CD4-positive, alpha-beta T cell treated with Interleukin-15 for 1 hour (primary cell): ENCODE measurements around the gene SCN2B.
A peak's percentile ranks its signal among the peaks of the same experiment; 100 is the strongest.
"Not testable (repeated sequence)": the region's sequence is repeated elsewhere in the genome, so short reads cannot be mapped to it uniquely, and the experiment has no call there.

Experiments used
- DNase-seq: peaks from one replicate; pipeline ENCODE4 v3.0.0-alpha.2; 2020

SCN2B gene

GRCh38 chr11:118206391-118207031, 30.1 kb upstream of the SCN2B start:
- no peak for DNase-seq

- no peak for DNase-seq
Observed at GRCh38 chr11:118205606-118206378, 29.4 kb upstream of the SCN2B start.

- DNase-seq = peak; percentile 49
Observed at GRCh38 chr11:118202599-118203422, 26.4 kb upstream of the SCN2B start.

- DNase-seq = no peak
Observed at GRCh38 chr11:118201966-118202365, 25.5 kb upstream of the SCN2B start.

GRCh38 chr11:118200901-118201680, 24.7 kb upstream of the SCN2B start:
- DNase-seq = peak; percentile 53

GRCh38 chr11:118200497-118200896, 24.1 kb upstream of the SCN2B start:
- no peak for DNase-seq

GRCh38 chr11:118199135-118199534, 22.7 kb upstream of the SCN2B start:
- DNase-seq = no peak

- DNase-seq = peak; percentile 82
Observed at GRCh38 chr11:118198370-118198769, 21.9 kb upstream of the SCN2B start.

GRCh38 chr11:118194835-118195627, 18.6 kb upstream of the SCN2B start:
- no peak for DNase-seq

GRCh38 chr11:118193910-118194566, 17.6 kb upstream of the SCN2B start:
- no peak for DNase-seq

- not testable (repeated sequence) for DNase-seq
Observed at GRCh38 chr11:118192817-118193216, 16.4 kb upstream of the SCN2B start.

- DNase-seq = not testable (repeated sequence)
Observed at GRCh38 chr11:118190942-118191506, 14.6 kb upstream of the SCN2B start.

GRCh38 chr11:118186346-118187107, 10.1 kb upstream of the SCN2B start:
- DNase-seq = no peak

- DNase-seq = no peak
Observed at GRCh38 chr11:118184784-118185579, 8.5 kb upstream of the SCN2B start.

GRCh38 chr11:118183691-118184090, 7.3 kb upstream of the SCN2B start:
- DNase-seq = not testable (repeated sequence)

- DNase-seq = no peak
Observed at GRCh38 chr11:118180300-118180703, 3.9 kb upstream of the SCN2B start.

GRCh38 chr11:118176778-118177134, 317 bp upstream of the SCN2B start:
- DNase-seq = no peak

- DNase-seq = no peak
Observed at GRCh38 chr11:118175031-118175992, 1.1 kb downstream of the SCN2B start.
